ENCODE measurements around the gene CTSF. TPM values are rescaled to one million over a fixed set of nuclear protein-coding genes. Genes with fewer than 3 reads are reported as not detected.

Gene CTSF
- total RNA-seq, 1 experiment from 2014 or later, result 4.9 TPM

- TF ChIP-seq ZNF512 (CRISPR knock-in tag; IDR thresholded peaks at IDR 0.05; ENCODE audit: borderline replicate concordance), result no peak
Measured at GRCh38 chr11:66598993-66599392, 30.6 kb upstream of the CTSF start (continued).

GRCh38 chr11:66595245-66595904 lies 27.0 kb upstream of the CTSF start:
- Mint-ChIP-seq H3K27ac (no peak overlapping the region), H3K4me1 (peaks cover 11% of the 10 kb centered on the region), H3K36me3 (peaks cover 9% of the 10 kb centered on the region), H3K4me3 (no peak overlapping the region), H3K27me3 (ENCODE audit: low read depth) (peaks cover 34% of the 10 kb centered on the region), H3K9me3 (peaks cover 18% of the 10 kb centered on the region)
- DNase-seq (ENCODE audit: low spot score), result no peak
- TF ChIP-seq NFE2L1 (CRISPR knock-in tag; IDR thresholded peaks at IDR 0.05), result no peak
- no peak for TF ChIP-seq ATF2 (CRISPR knock-in tag; IDR thresholded peaks at IDR 0.05; ENCODE audit: borderline replicate concordance, low read depth)
- TF ChIP-seq NR2C2 (CRISPR knock-in tag; IDR thresholded peaks at IDR 0.05), result no peak
- TF ChIP-seq PRRX2 (CRISPR knock-in tag; IDR thresholded peaks at IDR 0.05), result no peak
- no peak for TF ChIP-seq FOXJ3 (CRISPR knock-in tag; IDR thresholded peaks at IDR 0.05; ENCODE audit: borderline replicate concordance)
- TF ChIP-seq E2F5 (CRISPR knock-in tag; IDR thresholded peaks at IDR 0.05), result no peak
- no peak for TF ChIP-seq ZNF263 (CRISPR knock-in tag; IDR thresholded peaks at IDR 0.05; ENCODE audit: low read depth)
- no peak for TF ChIP-seq MXD4 (CRISPR knock-in tag; IDR thresholded peaks at IDR 0.05; ENCODE audit: borderline replicate concordance)
- TF ChIP-seq ZNF232 (CRISPR knock-in tag; IDR thresholded peaks at IDR 0.05), result no peak
- TF ChIP-seq ZNF423 (CRISPR knock-in tag; IDR thresholded peaks at IDR 0.05), result no peak
- no peak for TF ChIP-seq PRDM15 (CRISPR knock-in tag; IDR thresholded peaks at IDR 0.05)
- no peak for TF ChIP-seq IRF2 (CRISPR knock-in tag; IDR thresholded peaks at IDR 0.05; ENCODE audit: borderline replicate concordance, low read depth)
- no peak for TF ChIP-seq TEAD1 (CRISPR knock-in tag; IDR thresholded peaks at IDR 0.05)
- no peak for TF ChIP-seq CBFB (CRISPR knock-in tag; IDR thresholded peaks at IDR 0.05; ENCODE audit: low read depth)
- TF ChIP-seq FOXK1 (CRISPR knock-in tag; IDR thresholded peaks at IDR 0.05), result no peak
- no peak for TF ChIP-seq CREM (CRISPR knock-in tag; IDR thresholded peaks at IDR 0.05)
- no peak for TF ChIP-seq USF1 (CRISPR knock-in tag; IDR thresholded peaks at IDR 0.05)
- TF ChIP-seq ZNF532 (CRISPR knock-in tag; IDR thresholded peaks at IDR 0.05; ENCODE audit: borderline replicate concordance), result no peak
- ChIA-PET POLR2A (no interaction called here), CTCF (no interaction called here)
- no peak for ATAC-seq

Data from WTC11 (cell line).